A549 (cell line): ENCODE results near the gene KCND3.

Experiments
- CTCF ChIP-seq: fragments of >200 bp; sonication (Bioruptor Twin); formaldehyde crosslinking; IDR thresholded peaks from 3 replicates; pipeline ENCODE4 v1.5.1; 2016
- GATA3 ChIP-seq: IDR thresholded peaks from 2 replicates; pipeline ENCODE4 v1.6.1; 2012; ENCODE audit warnings: borderline replicate concordance
- POLR2A ChIP-seq: IDR thresholded peaks from 2 replicates; pipeline ENCODE4 v1.6.1; 2012; ENCODE audit warnings: mild to moderate bottlenecking, low read length
- USF2 ChIP-seq: fragments of 450-650 bp; IDR thresholded peaks from 2 replicates; pipeline ENCODE4 v1.6.1; 2014; ENCODE audit warnings: antibody characterized with exemption
- ZNF302 ChIP-seq: fragments of 250-450 bp; sonication (Bioruptor Pico); IDR thresholded peaks from 2 replicates; pipeline ENCODE4 v1.9.0; 2021; ENCODE audit warnings: inconsistent platforms, mild to moderate bottlenecking, moderate library complexity

GRCh38 chr1:111833334-111833733, 156.1 kb downstream of the KCND3 start:
- TF ChIP-seq GATA3 (no peak), USF2 (no peak), CTCF (no peak), ZNF302 (no peak), POLR2A (no peak)
